Stimulated activated naive CD4-positive, alpha-beta T cell (primary cell): Measurements from ENCODE around the gene NT5DC1.

Experiments used
- DNase-seq, 6 experiments: peaks; one replicate each; lab custom pipeline; 2025; lab: John Stamatoyannopoulos, UW

Gene NT5DC1

DNA sequence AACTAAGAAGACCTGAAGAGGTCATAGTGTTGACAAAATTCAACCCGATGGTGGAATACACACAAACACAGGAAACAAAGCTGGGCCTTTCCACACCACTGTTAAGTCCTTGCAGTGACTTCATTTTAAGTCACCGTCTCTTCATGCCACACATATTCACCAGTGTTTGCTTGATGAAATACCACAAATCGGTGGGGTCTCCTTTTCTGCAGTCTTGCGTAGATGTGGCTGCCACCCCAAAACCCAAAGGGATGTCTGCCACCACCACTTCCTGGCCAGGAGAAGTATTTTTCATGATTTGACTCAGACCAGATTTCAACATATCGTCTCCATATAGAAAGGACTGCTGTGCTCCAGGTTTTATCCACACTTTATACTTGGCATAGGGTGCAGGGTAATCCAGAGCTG, 36.3 kb downstream of the NT5DC1 start:
- DNase-seq, result no peak

DNA sequence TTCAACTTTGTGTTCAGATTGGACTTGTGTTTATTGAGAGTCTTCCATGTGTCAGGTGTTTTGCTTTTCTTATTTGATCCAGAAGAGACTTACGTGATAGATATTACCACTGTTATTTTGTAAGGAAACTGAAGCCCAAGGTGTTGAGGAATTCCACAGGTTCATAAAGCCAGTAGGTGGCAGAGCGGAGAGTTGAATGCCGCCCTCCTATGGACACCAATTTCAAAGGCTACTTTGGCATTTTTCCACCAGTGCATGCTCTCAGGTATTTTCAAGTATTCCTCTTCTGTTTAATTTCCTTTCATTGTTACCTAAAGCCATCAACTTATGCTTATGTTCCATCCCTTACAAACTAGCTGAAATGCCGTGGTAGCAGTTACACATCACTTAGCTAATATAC, 39.3 kb downstream of the NT5DC1 start:
- no peak for DNase-seq

DNA sequence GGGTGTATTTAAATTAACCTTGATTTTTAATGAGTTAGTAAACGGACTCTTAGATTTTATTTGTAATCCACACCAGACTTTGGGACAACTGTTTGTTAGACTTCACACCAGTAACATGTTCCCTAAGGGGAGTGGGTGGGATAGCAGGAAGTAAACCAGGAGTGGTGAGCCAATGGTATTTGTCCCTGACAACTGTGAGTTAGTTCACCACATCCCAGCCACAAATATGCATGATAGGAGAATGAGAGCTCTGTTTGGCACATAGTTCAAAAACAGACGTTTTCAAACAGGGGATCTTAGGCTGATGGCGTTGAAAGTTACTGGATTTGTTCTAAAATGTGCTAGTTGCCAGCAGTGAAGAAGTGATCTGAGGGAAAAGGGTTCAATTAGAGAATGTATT, 44.0 kb downstream of the NT5DC1 start:
- no peak for DNase-seq

DNA sequence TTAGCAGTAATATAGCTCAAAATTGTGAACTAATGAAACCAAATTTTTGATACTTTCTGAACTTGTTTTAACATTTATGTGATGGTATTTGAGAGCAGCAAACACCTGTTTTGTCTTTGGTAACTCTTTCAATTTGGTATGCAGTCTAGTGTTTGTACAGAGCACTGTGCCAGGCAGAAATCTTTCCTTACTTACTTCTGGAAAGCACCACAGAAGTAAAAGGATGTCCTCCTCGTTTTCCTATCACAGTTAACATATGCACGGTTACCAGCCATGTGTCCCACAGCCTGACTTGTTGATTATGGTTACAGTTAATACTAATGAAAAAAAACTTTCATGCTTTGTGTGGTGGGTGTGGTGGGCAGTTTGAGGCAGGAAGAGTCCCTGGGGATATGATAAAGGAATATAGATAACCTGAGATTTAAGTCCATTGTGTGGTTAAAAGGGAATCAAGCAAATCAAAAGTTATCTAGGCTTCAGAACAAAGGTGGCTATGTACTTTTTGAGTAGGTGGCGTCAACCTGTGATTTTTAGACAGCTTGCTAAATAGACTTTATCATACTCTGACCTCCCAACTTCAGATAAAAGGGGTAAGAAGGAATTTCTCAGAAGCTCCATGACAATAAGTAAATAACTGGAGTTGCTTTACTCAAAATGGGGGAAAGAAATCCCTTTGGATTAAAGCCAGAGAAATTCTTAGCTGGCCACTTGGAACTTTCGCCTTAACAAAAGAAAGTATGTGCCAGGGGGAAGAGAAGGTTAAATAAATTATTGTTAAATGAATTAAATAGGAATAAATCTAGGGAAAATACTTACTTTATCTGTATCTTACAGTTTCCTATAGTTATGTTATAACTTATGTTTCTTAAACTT, 45.4 kb downstream of the NT5DC1 start:
- no peak for DNase-seq

DNA sequence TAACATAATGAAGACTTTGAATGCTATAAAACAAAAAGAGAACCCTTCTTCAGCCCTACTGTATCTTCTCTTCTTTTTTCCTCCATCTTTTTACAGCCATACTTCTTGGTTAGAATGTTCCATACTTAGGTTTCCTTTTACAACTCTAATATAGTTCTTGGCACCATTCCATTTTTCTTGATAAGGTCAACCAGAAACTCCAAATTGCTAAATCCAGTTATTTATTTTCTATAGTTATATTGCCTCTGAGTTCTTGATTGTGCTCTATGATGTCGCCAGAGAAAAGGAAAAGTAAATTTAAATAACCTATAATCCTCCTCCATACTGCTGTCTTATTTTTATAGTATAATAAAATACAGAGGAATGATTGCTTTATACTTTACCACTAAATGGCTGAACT, 52.0 kb downstream of the NT5DC1 start:
- DNase-seq, result no peak

DNA sequence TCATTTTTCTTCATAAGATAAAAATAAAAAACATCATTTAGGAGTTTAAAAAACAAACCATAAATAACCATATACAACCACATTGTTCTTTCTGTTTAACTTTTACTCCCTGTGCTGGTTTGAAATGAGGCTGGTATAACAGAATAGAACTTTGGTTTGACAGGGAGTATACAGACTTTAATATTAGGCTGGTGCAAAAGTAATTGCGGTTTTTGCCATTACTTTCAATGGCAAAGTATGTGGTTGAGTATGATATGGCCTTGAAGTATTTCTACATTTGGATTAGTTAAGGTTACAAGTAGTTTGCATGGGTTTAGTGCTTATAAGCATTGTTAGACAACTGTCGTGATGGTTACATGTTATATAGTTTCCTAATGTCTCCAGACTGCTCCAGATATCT, 54.2 kb downstream of the NT5DC1 start:
- DNase-seq, result no peak

DNA sequence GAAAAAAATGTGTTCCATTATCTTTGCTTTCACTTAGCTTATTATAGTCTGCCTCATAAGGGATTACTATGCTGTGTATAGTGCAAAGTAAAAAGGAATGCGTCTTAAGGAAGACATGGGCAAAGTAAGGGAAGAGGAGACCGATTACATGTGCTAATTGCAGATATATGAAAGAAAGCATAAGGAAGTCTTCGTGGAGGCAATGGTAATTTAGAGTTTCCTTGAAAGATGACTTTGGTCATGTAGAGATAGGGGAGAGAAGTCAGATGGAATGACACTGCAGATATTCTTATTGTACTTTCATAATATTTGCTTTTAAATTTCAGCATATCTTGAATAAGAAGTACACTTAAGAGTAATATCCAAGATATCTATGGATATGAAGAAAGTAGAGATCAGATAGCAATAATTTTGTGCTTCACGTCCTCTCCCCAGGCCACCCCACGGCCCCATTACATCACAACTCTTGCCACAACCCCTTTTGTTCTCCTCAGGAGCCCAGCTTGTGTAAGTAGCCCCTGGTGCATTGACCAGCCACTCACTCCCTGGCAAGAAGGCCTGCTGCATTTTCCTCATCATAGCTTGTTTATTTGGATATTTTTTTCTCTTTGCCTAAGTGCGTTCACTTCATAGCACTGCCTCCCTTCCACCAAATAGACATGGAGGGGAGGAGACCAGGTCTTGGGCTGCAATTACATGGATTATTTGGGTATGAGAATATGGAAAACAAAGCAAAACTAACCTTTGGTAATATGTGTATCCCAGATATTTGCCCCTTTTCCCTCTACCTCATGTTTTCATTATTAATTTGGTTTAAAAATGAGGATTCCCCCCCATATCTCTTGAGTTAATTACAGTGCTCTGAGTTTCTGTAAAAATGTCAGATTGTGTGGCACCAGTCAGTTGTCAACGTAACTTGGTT, 56.0 kb downstream of the NT5DC1 start:
- no peak for DNase-seq

DNA sequence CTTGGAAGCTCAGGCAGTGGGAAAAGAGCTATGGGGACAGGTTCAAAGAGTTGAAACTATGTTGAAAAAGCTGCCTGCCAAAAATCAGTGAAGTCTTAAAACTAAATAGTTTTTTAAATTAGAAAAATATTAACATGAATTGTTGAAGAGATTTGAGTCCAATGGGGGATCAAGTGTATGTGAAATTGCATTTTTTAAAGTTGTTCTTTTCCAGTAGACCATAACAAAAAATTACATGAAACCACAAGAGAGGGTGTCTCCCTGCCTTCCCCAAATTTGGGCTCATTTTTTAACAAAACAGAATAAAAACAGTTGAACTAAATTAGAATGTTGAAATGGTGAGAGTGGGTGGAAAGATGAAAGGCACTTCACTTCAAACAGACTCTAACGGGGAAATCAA, 56.7 kb downstream of the NT5DC1 start:
- DNase-seq, result no peak

DNA sequence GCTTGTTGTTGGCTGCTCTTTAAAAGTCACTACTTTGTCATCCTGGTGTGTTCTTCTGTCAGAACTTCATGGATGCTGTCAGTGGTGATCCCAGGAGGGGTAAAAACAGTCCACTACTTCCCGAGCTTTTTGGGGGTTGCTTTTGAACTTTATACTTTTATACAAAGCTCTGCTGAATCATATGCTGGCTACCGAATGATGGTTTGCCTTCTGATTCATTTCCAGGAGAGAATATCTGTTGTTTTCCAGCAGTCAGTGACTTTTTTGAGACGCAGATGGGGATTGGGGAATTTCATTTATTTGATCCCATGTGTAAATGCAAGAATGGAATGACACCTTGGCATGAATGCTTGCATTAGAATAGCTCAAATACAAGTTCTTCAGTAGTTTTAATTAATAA, 58.0 kb downstream of the NT5DC1 start:
- no peak for DNase-seq

DNA sequence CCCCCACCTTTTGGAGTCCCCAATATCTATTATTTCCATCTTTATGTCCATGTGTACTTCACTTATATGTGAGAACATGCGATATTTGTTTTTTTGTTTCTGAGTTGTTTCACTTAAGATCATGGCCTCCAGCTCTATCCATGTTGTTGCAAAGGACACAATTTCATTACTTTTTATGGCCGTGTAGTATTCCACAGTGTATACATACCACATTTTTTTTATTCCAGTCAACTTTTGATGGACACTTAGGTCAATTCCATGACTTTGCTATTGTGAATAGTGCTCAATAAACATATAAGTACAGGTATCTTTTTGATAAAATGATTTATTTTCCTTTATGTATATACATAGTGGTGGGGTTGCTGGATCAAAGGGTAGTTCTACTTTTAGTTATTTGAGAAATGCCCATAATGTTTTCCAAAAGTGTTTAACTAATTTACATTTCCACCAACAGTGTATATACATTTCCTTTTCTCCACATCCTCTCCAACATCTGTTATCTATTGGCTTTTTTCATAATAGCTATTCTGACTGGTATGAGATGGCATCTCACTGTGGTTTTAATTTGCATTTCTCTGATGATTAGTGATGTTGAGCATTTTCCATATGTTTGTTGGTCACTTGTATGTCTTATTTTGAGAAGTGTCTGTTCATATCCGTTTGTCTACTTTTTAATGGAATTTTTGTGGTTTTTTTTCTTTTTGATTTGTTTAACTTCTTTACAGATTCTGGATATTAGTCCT, 59.3 kb downstream of the NT5DC1 start:
- no peak for DNase-seq

DNA sequence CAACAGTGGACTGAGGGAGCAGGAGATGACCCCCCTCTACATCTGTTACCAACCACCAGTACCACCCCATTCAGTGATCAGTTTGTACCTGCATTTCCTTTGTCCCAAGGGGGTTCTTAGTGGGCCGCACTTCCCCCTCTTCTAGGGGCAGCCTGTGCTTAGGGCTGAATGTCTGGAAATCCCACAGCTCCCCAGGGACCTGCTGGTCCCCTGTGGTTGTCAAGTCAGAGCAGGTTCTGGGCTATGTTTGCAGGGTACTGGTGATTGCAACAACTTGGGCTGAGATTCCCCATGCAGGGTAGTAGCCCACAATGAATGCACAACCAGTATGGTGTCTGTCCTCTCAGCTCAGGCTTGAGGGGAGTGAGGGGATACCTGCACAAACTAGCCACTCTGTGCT, 64.9 kb downstream of the NT5DC1 start:
- DNase-seq, result no peak

DNA sequence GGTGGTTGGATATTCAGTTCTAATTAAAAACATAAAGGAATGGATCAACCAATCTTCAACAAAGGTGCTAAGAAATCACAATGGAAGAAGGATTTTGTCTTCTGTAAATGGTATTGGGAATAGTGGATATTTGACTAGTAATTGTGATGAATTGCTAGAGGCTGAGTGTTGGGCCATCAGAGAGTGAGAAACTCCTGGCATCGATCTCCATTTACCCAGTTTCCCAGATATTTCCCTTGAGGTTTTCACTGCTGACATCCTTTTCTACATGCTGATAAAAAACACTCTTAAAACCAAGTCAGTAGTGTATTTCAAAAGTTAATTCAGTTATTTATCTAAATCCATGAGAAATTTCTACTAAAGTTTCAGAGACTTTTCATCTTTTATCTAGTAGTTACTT, 65.7 kb downstream of the NT5DC1 start:
- DNase-seq, result no peak

DNA sequence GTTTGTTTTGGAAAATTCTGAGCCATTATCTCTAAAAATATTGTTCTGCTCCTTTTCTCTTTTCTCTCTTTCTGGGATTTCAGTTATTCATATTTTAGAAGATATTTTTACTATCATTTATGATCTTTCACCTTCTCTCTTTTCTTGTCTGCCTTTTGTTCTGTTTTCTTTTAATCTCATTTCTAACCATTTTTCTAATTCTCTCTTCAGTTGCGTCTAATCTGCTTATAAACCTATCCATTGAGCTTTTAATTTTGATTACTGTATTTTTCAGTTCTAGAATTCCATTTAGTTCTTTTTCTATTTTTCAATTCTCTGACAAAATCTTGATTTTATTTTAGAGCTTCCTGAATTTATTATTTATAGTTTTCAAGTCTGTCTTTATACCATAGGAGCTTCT, 67.5 kb downstream of the NT5DC1 start:
- no peak for DNase-seq

DNA sequence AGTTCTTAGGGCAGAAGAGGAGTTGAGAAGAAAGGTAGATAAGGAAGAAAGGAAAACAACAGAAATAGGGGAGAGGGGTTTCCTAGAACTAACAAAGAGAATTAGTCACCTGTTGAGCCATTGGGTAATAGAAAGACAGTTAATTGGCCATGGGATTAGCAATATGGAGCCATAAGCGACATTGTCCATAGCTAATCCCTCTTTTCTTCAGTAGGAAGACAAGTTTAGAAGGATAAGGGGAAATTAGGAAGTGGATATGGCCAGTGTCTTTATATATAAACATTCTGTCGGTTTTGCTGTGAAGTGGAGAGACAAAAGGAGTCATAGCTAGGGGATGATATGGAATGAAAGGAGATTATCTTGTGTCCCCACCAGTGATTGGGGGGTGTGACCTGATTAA, 69.2 kb downstream of the NT5DC1 start:
- DNase-seq, result no peak

DNA sequence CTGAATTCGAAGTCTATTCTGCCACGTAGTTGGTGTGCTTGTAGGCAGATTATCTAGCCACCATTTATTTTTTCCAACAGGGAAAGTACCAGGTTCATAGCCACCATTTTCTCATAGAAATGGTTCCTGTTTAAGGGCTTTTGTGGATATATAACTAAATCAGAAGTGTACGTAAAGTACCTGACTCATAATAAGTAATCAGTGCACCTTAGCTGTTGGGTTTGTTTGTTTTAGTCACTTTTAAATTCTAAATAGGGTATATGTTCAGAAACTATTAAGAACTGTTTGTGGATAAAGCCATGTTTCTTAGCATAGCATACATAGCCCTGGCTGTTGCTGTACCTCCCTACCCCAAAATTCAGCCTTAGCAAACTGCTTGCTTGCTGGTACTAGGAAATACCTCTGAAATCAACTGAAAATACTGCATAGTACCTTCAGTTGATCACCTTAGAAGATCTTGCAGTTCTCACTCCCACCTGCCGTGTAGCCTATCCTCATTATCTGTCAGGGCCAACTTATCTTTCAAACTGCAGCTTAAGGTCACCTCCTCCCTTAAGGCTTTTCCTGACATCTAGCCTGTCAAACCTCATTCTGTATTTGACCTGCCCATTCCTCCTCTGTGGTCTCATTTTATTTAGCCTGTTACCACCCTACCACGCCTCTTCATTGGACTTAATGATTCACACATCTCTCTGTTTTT, 69.9 kb downstream of the NT5DC1 start:
- no peak for DNase-seq

DNA sequence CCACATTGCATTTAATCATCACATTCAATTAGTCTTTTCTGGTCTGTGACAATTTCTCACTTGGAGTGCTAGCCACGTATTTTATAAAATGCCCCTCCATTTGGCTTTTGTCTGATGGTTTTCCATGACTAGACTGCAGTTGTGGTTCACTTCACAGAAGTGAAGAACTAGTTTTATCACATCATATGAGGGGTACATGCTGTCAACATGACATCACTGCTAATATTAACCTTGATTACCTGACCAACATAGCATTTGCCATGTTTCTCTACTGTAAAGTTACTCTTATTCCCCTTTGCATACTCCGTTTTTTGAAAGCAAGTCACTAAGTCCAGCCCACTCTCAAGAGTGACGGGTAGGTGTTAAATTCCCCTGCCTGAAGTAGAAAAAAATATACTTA, 73.3 kb downstream of the NT5DC1 start:
- no peak for DNase-seq

DNA sequence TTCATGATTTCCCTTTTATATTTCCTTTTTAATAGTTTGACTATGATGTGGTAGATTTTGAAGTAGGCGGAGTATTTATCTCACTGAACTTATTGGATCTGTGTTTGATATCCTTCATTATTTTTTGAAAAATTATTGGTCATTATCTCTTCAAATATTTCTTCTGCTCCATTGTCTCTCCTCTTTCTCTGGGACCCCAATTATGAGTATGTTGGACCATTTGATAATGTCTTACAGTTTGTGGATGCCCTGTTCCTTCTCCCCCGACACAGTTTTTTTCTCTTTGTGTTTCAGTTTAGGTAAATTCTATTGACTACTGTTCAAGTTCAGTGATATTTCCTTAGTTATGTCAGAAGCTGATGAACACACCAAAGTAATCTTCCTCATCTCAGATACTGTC, 74.7 kb downstream of the NT5DC1 start:
- DNase-seq, result no peak

DNA sequence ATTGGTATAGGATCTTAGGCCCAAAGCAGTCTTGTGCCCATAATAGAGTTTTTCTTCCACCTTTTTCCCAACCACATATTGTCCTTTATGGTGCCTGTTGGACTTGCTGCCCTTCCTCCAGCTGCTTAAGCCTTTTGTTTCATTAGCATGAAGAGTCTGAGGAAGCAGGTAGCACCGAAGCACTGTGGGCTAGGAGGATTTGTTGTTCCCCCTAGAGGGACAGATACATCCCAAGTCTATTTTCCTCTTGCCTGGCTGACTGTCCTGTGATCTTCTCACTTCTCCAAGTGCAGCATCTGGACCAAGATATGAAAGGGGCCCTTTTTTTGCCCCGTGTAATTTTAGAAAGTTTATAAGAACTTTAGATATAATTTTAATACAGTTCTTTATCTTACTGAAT, 75.9 kb downstream of the NT5DC1 start:
- no peak for DNase-seq

DNA sequence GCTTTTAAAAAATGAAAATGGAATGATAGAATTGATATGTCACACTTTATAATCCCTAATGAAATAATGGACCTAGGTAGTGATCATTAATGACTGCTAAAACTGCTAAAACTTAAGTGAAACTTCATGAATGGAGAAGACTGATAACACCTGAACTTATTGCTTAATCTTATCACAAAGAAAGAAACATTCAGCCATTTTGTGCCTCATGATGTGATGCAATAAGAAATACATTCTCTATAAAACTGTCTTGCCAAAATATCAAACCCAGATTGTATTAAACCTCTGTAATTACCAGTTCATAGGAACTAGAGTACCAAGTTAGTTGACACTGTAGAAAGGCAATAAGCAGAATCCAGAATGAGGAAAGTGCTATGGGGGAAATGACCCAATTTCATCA, 79.7 kb downstream of the NT5DC1 start:
- DNase-seq, result no peak

DNA sequence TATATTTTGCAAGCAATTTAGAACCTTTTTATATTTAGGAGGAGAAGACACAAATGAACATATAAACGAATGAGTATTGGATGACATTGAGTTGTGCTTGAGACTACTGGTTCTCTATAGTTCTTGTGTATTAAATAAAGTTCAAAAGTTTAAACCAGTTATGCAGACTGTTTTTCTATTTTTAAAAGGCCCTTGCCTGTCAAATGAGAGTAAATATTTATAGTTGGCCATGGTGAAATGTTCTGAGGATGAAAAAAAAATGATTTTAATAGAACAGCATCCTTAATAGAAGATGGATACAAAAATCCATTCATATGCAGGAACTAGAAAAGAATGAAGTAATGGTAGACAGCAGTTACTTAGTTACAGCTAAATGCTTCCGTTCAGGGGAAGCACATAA, 88.8 kb downstream of the NT5DC1 start:
- no peak for DNase-seq

DNA sequence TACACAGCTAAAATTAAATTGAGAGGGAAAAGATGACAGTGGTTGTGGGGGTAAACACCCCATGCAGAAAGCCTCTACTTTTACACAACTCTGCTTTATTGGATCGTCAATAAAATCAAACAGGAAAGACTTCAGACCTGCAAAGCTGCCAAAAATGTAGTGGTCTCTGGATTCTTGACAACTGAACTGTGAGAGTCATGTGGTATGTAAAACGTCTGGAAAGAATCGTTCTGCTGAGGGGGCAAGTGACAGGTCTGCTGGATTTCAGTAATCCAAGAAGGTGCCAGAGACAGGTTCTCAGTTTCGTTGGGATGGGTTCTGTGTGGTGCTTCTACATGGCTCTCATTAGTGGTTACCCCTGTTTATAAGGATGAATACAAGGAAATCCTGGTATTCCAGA, 89.9 kb downstream of the NT5DC1 start:
- no peak for DNase-seq

DNA sequence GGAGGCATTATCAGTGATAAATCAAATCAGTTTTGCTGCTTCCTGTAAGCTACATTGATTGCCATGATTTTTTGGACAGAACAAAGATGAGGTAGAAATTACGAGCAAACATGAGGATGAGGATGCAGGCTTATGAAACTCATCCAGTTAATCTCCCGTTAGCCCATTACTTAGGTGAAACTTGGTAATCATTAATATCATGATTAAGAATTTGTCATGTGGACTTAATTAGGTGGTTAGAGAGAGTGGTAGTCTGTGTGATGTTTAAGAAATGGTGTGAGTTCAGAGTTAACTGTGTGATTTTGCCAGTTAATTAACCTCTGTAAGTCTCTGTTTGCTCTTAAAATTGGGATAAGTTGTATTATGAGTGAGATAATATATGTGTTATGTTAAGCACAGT, 91.2 kb downstream of the NT5DC1 start:
- DNase-seq, result no peak
